Suppressor macrophage treated with lipopolysaccharide for 4 hours (primary cell): ENCODE data around the gene QKI.

ENCODE experiments used
- DNase-seq: peaks from one replicate; pipeline ENCODE4 v3.0.0-alpha.2; 2020

QKI gene

GRCh38 chr6:163543321-163543720 lies 128.8 kb downstream of the QKI start:
- no peak for DNase-seq

GRCh38 chr6:163545370-163545769 lies 130.9 kb downstream of the QKI start:
- DNase-seq, result no peak

- DNase-seq, result no peak
Measured at GRCh38 chr6:163547287-163547686, 132.8 kb downstream of the QKI start.

- no peak for DNase-seq
Measured at GRCh38 chr6:163548624-163549023, 134.1 kb downstream of the QKI start.

- no peak for DNase-seq
Measured at GRCh38 chr6:163554032-163554431, 139.5 kb downstream of the QKI start.

- peak; percentile 74 for DNase-seq
Measured at GRCh38 chr6:163554663-163555062, 140.1 kb downstream of the QKI start.

- DNase-seq, result peak; percentile 53
Measured at GRCh38 chr6:163559661-163560060, 145.1 kb downstream of the QKI start.

- DNase-seq, result no peak
Measured at GRCh38 chr6:163563318-163563717, 148.8 kb downstream of the QKI start.

- DNase-seq, result no peak
Measured at GRCh38 chr6:163564534-163564933, 150.0 kb downstream of the QKI start.

- DNase-seq, result no peak
Measured at GRCh38 chr6:163565140-163565539, 150.6 kb downstream of the QKI start.

- DNase-seq, result no peak
Measured at GRCh38 chr6:163566056-163566455, 151.5 kb downstream of the QKI start.

- DNase-seq, result no peak
Measured at GRCh38 chr6:163568275-163568674, 153.8 kb downstream of the QKI start.

GRCh38 chr6:163570579-163571231 lies 156.2 kb downstream of the QKI start:
- DNase-seq, result no peak

- no peak for DNase-seq
Measured at GRCh38 chr6:163571730-163572129, 157.2 kb downstream of the QKI start.

- DNase-seq, result no peak
Measured at GRCh38 chr6:163572612-163573011, 158.1 kb downstream of the QKI start.

GRCh38 chr6:163573503-163574179 lies 159.1 kb downstream of the QKI start:
- no peak for DNase-seq

GRCh38 chr6:163576114-163576513 lies 161.6 kb downstream of the QKI start:
- DNase-seq, result no peak

- no peak for DNase-seq
Measured at GRCh38 chr6:163577404-163577803, 162.9 kb downstream of the QKI start.

- no peak for DNase-seq
Measured at GRCh38 chr6:163579111-163579879, 164.8 kb downstream of the QKI start.

- DNase-seq, result no peak
Measured at GRCh38 chr6:163579880-163580295, 165.4 kb downstream of the QKI start.

GRCh38 chr6:163580311-163581030 lies 166.0 kb downstream of the QKI start:
- DNase-seq, result no peak

- DNase-seq, result no peak
Measured at GRCh38 chr6:163583558-163583957, 169.0 kb downstream of the QKI start.

GRCh38 chr6:163585932-163586437 lies 171.5 kb downstream of the QKI start:
- DNase-seq, result peak; percentile 74
